HepG2 (cell line): Measurements from ENCODE around the gene LDLRAP1. TPM values are rescaled to one million over a fixed set of nuclear protein-coding genes. Genes with fewer than 3 reads are reported as not detected.

ENCODE experiments used
- ATAC-seq: fragments of 200-7000 bp; cut with Tn5 transposase; 3 replicates; pipeline ENCODE4 v1.9.1; 2020; ENCODE audit warnings: mild to moderate bottlenecking, moderate library complexity
- BruUV-seq: library from RNA; stranded (reverse); fragments of 400-500 nt; replicated peaks from 2 replicates; lab custom pipeline; 2021; lab: Mats Ljungman, UMichigan
- CTCF ChIA-PET: fragments of 300-600 bp; formaldehyde crosslinking; extraction: SDS; loops from one replicate; lab custom pipeline; 2021; ENCODE audit warnings: low total read pairs, inconsistent platforms, low intra/inter-chr PET ratio; lab: Yijun Ruan, JAX
- POLR2A ChIA-PET: fragments of 350-600 bp; sonication (Branson Sonifier 250); formaldehyde crosslinking; loops from one replicate; lab custom pipeline; 2020; ENCODE audit warnings: antibody characterized with exemption, inconsistent platforms; lab: Yijun Ruan, JAX
- DNase-seq: peaks from one replicate; pipeline ENCODE4 v3.0.0-alpha.2; 2015; ENCODE audit warnings: low spot score
- FAIRE-seq: peaks from 3 replicates; lab custom pipeline; 2011; peaks lifted over from hg19 to GRCh38; lab: Jason Lieb, UNC
- H2AFZ ChIP-seq: one replicate; pipeline ENCODE4 v1.6.1; 2011; ENCODE audit warnings: low read length, inconsistent platforms
- H3K27ac ChIP-seq: fragments of 300-600 bp; 3 replicates; pipeline ENCODE4 v1.8.0; 2011; ENCODE audit warnings: mixed run types, mild to moderate bottlenecking, mixed read lengths, low read length, inconsistent platforms; ENCODE audit not compliant: insufficient read depth; ENCODE audit errors: extremely low read length
- H3K27me3 ChIP-seq, 2 experiments: fragments of 200-600 bp in 1 of 2; 2 replicates in 1 of 2; 3 replicates in 1 of 2; pipeline versions ENCODE4 v1.6.0 to v1.8.0; 2011; ENCODE audit warnings: low read length in 2 of 2, mild to moderate bottlenecking in 2 of 2, moderate library complexity in 2 of 2, inconsistent platforms in 1 of 2; ENCODE audit not compliant: insufficient read depth in 2 of 2, control insufficient read depth in 1 of 2
- H3K36me3 ChIP-seq, 2 experiments: fragments of 200-600 bp in 1 of 2; replicated peaks in 1 of 2; 2 replicates in 1 of 2; 3 replicates in 1 of 2; pipeline versions ENCODE4 v1.5.1 to v1.8.0; 2011; ENCODE audit warnings: low read length in 2 of 2, inconsistent platforms in 1 of 2; ENCODE audit not compliant: insufficient read depth in 2 of 2, control insufficient read depth in 1 of 2
- H3K4me1 ChIP-seq: 2 replicates; pipeline ENCODE4 v1.5.1; 2012; ENCODE audit warnings: low read length, inconsistent platforms; ENCODE audit not compliant: insufficient read depth
- H3K4me2 ChIP-seq: 2 replicates; pipeline ENCODE4 v1.6.0; 2011; ENCODE audit warnings: low read depth, low read length, inconsistent platforms
- H3K4me3 ChIP-seq, 3 experiments: fragments of 200-600 bp in 1 of 3; sonication (generic), shearing (Covaris generic) in 1 of 3; replicated peaks in 1 of 3; 2 replicates each; pipeline ENCODE4 v1.5.1; 2011 to 2016; ENCODE audit warnings: low read length in 3 of 3, inconsistent platforms in 2 of 3, low read depth in 2 of 3, mild to moderate bottlenecking in 2 of 3, control low read depth in 1 of 3, mixed read lengths in 1 of 3; ENCODE audit not compliant: insufficient read depth in 1 of 3
- H3K79me2 ChIP-seq: one replicate; pipeline ENCODE4 v1.6.1; 2011; ENCODE audit warnings: low read length, inconsistent platforms; ENCODE audit not compliant: insufficient read depth
- H3K9ac ChIP-seq: 2 replicates; pipeline ENCODE4 v1.6.0; 2011; ENCODE audit warnings: mild to moderate bottlenecking, low read depth, low read length, inconsistent platforms; ENCODE audit not compliant: insufficient read depth
- H3K9me3 ChIP-seq: 2 replicates; pipeline ENCODE4 v1.5.1; 2012; ENCODE audit warnings: mild to moderate bottlenecking, low read length
- H4K20me1 ChIP-seq: 2 replicates; pipeline ENCODE4 v1.6.0; 2011; ENCODE audit warnings: inconsistent platforms, mild to moderate bottlenecking, low read length, moderate library complexity; ENCODE audit not compliant: insufficient read depth
- ASH2L ChIP-seq: fragments of 300-600, 200-600 bp; sonication (generic); IDR thresholded peaks from 2 replicates; pipeline ENCODE4 v1.7.0; 2017; ENCODE audit warnings: low read depth, mild to moderate bottlenecking, moderate library complexity, mixed read lengths, low read length; ENCODE audit not compliant: insufficient read length
- CENPT ChIP-seq: sonication (generic); formaldehyde crosslinking; IDR thresholded peaks from 2 replicates; pipeline ENCODE4 v1.8.0; 2022; ENCODE audit warnings: low read depth, mild to moderate bottlenecking, moderate library complexity, missing genetic modification reagents
- EHMT2 ChIP-seq: fragments of 200-600 bp; sonication (generic); IDR thresholded peaks from 2 replicates; pipeline ENCODE4 v1.7.0; 2017; ENCODE audit warnings: antibody characterized with exemption, low read depth, low read length, borderline replicate concordance
- FOXO1 ChIP-seq: sonication (generic); formaldehyde crosslinking; IDR thresholded peaks from 2 replicates; pipeline ENCODE4 v1.4.0; 2020; ENCODE audit warnings: missing genetic modification reagents
- POLR2AphosphoS2 ChIP-seq: IDR thresholded peaks from 2 replicates; pipeline ENCODE4 v1.6.1; 2011; ENCODE audit warnings: low read depth, low read length, improper control_type of control experiment
- STAT5B ChIP-seq: sonication (generic); formaldehyde crosslinking; IDR thresholded peaks from 2 replicates; pipeline ENCODE4 v1.4.0; 2020; ENCODE audit warnings: missing genetic modification reagents
- ZNF563 ChIP-seq: sonication (generic); formaldehyde crosslinking; IDR thresholded peaks from 2 replicates; pipeline ENCODE4 v1.8.0; 2022; ENCODE audit warnings: mild to moderate bottlenecking, moderate library complexity, missing genetic modification reagents
- ZNF607 ChIP-seq: sonication (generic); formaldehyde crosslinking; IDR thresholded peaks from 2 replicates; pipeline ENCODE4 v1.5.1; 2020; ENCODE audit warnings: missing genetic modification reagents, mild to moderate bottlenecking, borderline replicate concordance
- ZNF672 ChIP-seq: sonication (generic); formaldehyde crosslinking; IDR thresholded peaks from 2 replicates; pipeline ENCODE4 v1.8.1; 2022; ENCODE audit warnings: missing genetic modification reagents
- ZNF878 ChIP-seq: sonication (generic); formaldehyde crosslinking; IDR thresholded peaks from 2 replicates; pipeline ENCODE4 v1.8.1; 2023; ENCODE audit warnings: mild to moderate bottlenecking, missing genetic modification reagents, moderate library complexity
- ZSCAN22 ChIP-seq: sonication (generic); formaldehyde crosslinking; IDR thresholded peaks from 2 replicates; pipeline ENCODE4 v1.4.0; 2020; ENCODE audit warnings: mild to moderate bottlenecking, missing genetic modification reagents
- WGBS: methylation state at CpG from one replicate; pipeline ENCODE4 v1.1.6; 2017; ENCODE audit warnings: low lambda C conversion rate; 5-methylcytosine and 5-hydroxymethylcytosine counted together
- in situ Hi-C: cut with HindIII; loops from 2 replicates; pipeline ENCODE4 v1.10.0; 2017; ENCODE audit warnings: low pct_unique_long_range_greater_than_20kb; ENCODE audit not compliant: extremely low pct_ligation_motif_present
- intact Hi-C: fragments of 100-400 bp; cut with micrococcal nuclease; formaldehyde crosslinking; loops from one replicate; pipeline ENCODE4 v1.10.0; 2022; ENCODE audit not compliant: unreplicated experiment
- polyA plus RNA-seq, 8 experiments: library from polyadenylated mRNA; depleted of rRNA in 3 of 8; stranded (reverse) in 7 of 8; unstranded in 1 of 8; fragments of >200 nt; fragmentation: Illumina TruSeq in 4 of 8; extraction: Trizol in 4 of 8; gene quantifications; 2 replicates each; pipeline versions ENCODE4 v1.2.1 to v1.2.3, GENCODE V29; 2011 to 2016; ENCODE audit warnings: low read depth in 4 of 8, missing spikeins in 1 of 8, mixed read lengths in 1 of 8; ENCODE audit not compliant: insufficient read depth in 1 of 8
- total RNA-seq, 5 experiments: library from RNA; depleted of rRNA; stranded (reverse); fragments of >200 nt; fragmentation: Illumina TruSeq; extraction: Trizol; gene quantifications; 2 replicates each; pipeline ENCODE4 v1.2.3, GENCODE V29; 2016; ENCODE audit warnings: low read depth in 1 of 5
- TF ChIP-seq, protein P1 (sequence below): sonication (generic); formaldehyde crosslinking; IDR thresholded peaks from 2 replicates; pipeline ENCODE4 v1.8.0; 2022; ENCODE audit warnings: mild to moderate bottlenecking, missing genetic modification reagents; ENCODE audit not compliant: insufficient replicate concordance
- TF ChIP-seq, protein P2 (sequence below): sonication (generic); formaldehyde crosslinking; IDR thresholded peaks from 2 replicates; pipeline ENCODE4 v1.5.0; 2020; ENCODE audit warnings: missing genetic modification reagents
- TF ChIP-seq, protein P3 (sequence below): sonication (generic); formaldehyde crosslinking; IDR thresholded peaks from 2 replicates; pipeline ENCODE4 v1.4.0; 2020; ENCODE audit warnings: mild to moderate bottlenecking, missing genetic modification reagents, borderline replicate concordance
- TF ChIP-seq, protein P4 (sequence below): IDR thresholded peaks from 2 replicates; pipeline ENCODE4 v1.6.1; 2012; ENCODE audit warnings: low read length, improper control_type of control experiment
- TF ChIP-seq, protein P5 (sequence below): sonication (generic); formaldehyde crosslinking; IDR thresholded peaks from 2 replicates; pipeline ENCODE4 v1.8.0; 2022; ENCODE audit warnings: missing genetic modification reagents, mild to moderate bottlenecking, borderline replicate concordance

Gene LDLRAP1
- total and polyA plus RNA-seq, 2 of the 13 experiments (the other 11 are each of a cell fraction or from before 2014, with no cell fraction given) = 7.2 to 12.1 TPM

DNA sequence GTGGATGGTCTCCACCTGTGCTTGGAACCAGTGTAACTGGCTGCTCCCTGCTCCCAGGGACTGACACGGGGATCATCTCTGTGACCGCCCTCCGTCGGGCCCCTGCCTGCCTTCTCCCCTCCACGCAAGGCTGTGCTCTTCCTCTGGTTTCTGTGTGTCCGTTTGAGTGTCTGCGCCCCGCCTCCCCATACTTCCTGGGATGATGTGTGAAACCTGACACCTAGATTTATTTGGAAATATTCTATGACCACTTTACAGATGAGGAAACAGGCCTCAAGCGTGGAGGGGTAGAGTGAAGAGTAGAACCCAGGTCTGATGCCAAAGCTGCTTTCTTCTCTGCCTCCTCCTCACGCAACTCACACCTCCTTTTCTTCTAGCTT is 24.3 kb downstream of the LDLRAP1 start:
- no peak for FAIRE-seq
- Histone ChIP-seq H4K20me1 (no peaks in the 10 kb centered on the region), H3K27ac (no peak overlapping the region), H3K9ac (no peak overlapping the region), H3K4me1 (peaks cover 20% of the 10 kb centered on the region), H3K9me3 (no peaks in the 10 kb centered on the region), H2AFZ (no peak overlapping the region), H3K36me3 (no peaks in the 10 kb centered on the region; a peak in 1 of 5 replicates), H3K79me2 (no peaks in the 10 kb centered on the region), H3K4me3 (no peak overlapping the region), H3K27me3 (peaks cover 0 to 3% of the 10 kb centered on the region in 2 experiments; a peak in 1 of 5 replicates), H3K4me2 (no peak overlapping the region)
- 92% methylated on average over 10 of the region's 10 CpGs for WGBS
- in situ Hi-C loops = loop anchor here (5.0 kb wide), 1 partner anchor 35 kb away; no protein-coding TSS in a partner anchor
- POLR2A ChIA-PET = no interaction called here
- no peak for DNase-seq
- BruUV-seq = no TSS peak
- ATAC-seq = no peak
- TF ChIP-seq POLR2AphosphoS2 = no peak
- TF ChIP-seq, protein P1, sequence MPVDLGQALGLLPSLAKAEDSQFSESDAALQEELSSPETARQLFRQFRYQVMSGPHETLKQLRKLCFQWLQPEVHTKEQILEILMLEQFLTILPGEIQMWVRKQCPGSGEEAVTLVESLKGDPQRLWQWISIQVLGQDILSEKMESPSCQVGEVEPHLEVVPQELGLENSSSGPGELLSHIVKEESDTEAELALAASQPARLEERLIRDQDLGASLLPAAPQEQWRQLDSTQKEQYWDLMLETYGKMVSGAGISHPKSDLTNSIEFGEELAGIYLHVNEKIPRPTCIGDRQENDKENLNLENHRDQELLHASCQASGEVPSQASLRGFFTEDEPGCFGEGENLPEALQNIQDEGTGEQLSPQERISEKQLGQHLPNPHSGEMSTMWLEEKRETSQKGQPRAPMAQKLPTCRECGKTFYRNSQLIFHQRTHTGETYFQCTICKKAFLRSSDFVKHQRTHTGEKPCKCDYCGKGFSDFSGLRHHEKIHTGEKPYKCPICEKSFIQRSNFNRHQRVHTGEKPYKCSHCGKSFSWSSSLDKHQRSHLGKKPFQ (CRISPR knock-in tag) = no peak
- TF ChIP-seq, protein P2, sequence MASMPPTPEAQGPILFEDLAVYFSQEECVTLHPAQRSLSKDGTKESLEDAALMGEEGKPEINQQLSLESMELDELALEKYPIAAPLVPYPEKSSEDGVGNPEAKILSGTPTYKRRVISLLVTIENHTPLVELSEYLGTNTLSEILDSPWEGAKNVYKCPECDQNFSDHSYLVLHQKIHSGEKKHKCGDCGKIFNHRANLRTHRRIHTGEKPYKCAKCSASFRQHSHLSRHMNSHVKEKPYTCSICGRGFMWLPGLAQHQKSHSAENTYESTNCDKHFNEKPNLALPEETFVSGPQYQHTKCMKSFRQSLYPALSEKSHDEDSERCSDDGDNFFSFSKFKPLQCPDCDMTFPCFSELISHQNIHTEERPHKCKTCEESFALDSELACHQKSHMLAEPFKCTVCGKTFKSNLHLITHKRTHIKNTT = no peak
- no peak for TF ChIP-seq ZSCAN22
- TF ChIP-seq ZNF878 = no peak
- no peak for TF ChIP-seq CENPT (CRISPR knock-in tag)
- no peak for TF ChIP-seq ZNF563
- TF ChIP-seq, protein P3, sequence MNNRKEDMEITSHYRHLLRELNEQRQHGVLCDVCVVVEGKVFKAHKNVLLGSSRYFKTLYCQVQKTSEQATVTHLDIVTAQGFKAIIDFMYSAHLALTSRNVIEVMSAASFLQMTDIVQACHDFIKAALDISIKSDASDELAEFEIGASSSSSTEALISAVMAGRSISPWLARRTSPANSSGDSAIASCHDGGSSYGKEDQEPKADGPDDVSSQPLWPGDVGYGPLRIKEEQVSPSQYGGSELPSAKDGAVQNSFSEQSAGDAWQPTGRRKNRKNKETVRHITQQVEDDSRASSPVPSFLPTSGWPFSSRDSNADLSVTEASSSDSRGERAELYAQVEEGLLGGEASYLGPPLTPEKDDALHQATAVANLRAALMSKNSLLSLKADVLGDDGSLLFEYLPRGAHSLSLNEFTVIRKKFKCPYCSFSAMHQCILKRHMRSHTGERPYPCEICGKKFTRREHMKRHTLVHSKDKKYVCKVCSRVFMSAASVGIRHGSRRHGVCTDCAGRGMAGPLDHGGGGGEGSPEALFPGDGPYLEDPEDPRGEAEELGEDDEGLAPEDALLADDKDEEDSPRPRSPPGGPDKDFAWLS (CRISPR knock-in tag) = no peak
- TF ChIP-seq ZNF607 = no peak
- TF ChIP-seq, protein P4, sequence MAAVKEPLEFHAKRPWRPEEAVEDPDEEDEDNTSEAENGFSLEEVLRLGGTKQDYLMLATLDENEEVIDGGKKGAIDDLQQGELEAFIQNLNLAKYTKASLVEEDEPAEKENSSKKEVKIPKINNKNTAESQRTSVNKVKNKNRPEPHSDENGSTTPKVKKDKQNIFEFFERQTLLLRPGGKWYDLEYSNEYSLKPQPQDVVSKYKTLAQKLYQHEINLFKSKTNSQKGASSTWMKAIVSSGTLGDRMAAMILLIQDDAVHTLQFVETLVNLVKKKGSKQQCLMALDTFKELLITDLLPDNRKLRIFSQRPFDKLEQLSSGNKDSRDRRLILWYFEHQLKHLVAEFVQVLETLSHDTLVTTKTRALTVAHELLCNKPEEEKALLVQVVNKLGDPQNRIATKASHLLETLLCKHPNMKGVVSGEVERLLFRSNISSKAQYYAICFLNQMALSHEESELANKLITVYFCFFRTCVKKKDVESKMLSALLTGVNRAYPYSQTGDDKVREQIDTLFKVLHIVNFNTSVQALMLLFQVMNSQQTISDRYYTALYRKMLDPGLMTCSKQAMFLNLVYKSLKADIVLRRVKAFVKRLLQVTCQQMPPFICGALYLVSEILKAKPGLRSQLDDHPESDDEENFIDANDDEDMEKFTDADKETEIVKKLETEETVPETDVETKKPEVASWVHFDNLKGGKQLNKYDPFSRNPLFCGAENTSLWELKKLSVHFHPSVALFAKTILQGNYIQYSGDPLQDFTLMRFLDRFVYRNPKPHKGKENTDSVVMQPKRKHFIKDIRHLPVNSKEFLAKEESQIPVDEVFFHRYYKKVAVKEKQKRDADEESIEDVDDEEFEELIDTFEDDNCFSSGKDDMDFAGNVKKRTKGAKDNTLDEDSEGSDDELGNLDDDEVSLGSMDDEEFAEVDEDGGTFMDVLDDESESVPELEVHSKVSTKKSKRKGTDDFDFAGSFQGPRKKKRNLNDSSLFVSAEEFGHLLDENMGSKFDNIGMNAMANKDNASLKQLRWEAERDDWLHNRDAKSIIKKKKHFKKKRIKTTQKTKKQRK = no peak
- no peak for TF ChIP-seq FOXO1 (CRISPR knock-in tag)
- no peak for TF ChIP-seq STAT5B (CRISPR knock-in tag)
- no peak for TF ChIP-seq ASH2L
- no peak for TF ChIP-seq EHMT2
- no peak for TF ChIP-seq ZNF672
- TF ChIP-seq, protein P5, sequence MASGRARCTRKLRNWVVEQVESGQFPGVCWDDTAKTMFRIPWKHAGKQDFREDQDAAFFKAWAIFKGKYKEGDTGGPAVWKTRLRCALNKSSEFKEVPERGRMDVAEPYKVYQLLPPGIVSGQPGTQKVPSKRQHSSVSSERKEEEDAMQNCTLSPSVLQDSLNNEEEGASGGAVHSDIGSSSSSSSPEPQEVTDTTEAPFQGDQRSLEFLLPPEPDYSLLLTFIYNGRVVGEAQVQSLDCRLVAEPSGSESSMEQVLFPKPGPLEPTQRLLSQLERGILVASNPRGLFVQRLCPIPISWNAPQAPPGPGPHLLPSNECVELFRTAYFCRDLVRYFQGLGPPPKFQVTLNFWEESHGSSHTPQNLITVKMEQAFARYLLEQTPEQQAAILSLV = no peak
- CTCF ChIA-PET = no interaction called here
- intact Hi-C loops = no loop called here
